ENCODE results near the gene ADAMTSL1.

ADAMTSL1 gene

GRCh38 chr9:18799428-18799827 is 325.5 kb downstream of the ADAMTSL1 start:
- no peak for TF ChIP-seq CTCF (conservative IDR thresholded peaks at IDR 0.05; ENCODE audit: low read depth, low read length)

DNA sequence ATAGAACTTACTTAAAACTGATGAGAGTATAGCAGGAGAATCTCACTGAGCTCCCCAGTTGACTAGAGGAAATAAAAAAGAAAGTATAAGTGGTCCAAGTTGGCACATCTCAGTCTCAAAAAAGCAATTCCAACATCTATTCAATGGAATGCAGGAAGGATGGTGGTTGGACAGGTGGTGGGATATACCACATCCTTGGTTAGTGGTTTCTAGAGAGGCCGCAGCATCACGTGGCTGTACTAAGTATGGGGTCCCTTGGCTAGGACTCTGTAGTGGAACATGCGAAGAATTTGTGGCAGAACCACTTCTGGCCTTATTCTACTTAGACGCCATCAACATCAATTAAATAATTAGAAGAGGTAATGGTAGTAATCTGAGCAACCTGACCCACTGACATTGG is 326.6 kb downstream of the ADAMTSL1 start:
- no peak overlapping the region for H3K4me3 ChIP-seq (ENCODE audit: low read length)
- TF ChIP-seq CTCF (conservative IDR thresholded peaks at IDR 0.05; ENCODE audit: low read depth, low read length), result no peak
- no peak for DNase-seq (ENCODE audit: low read depth)

More at GRCh38 chr9:18799428-18799827, 325.5 kb downstream of the ADAMTSL1 start:
- no peak for DNase-seq (ENCODE audit: low read depth)
- no peak overlapping the region for H3K4me3 ChIP-seq (ENCODE audit: low read length)

DNA sequence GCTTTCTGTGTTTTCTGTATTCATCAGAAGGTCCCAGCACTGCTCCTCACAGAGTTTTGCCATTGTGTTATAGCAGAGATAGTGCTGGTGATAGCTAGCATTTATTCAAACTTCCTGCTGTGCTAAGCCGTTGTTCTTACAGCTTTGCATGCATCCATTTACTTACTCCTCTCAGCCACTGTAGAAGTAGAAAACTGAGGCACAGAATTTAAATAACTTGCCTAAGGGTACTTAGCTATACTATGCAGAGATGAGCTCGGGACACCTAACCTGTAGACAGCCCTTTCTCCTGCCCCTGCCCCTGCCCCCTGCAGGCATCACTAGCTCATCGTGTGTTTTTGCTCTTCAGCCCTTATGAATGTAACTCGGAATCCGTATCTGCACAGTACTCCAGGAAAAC is 331.4 kb downstream of the ADAMTSL1 start:
- TF ChIP-seq CTCF (conservative IDR thresholded peaks at IDR 0.05; ENCODE audit: low read depth, low read length), result no peak
- DNase-seq (ENCODE audit: low read depth), result no peak
- no peak overlapping the region for H3K4me3 ChIP-seq (ENCODE audit: low read length)

DNA sequence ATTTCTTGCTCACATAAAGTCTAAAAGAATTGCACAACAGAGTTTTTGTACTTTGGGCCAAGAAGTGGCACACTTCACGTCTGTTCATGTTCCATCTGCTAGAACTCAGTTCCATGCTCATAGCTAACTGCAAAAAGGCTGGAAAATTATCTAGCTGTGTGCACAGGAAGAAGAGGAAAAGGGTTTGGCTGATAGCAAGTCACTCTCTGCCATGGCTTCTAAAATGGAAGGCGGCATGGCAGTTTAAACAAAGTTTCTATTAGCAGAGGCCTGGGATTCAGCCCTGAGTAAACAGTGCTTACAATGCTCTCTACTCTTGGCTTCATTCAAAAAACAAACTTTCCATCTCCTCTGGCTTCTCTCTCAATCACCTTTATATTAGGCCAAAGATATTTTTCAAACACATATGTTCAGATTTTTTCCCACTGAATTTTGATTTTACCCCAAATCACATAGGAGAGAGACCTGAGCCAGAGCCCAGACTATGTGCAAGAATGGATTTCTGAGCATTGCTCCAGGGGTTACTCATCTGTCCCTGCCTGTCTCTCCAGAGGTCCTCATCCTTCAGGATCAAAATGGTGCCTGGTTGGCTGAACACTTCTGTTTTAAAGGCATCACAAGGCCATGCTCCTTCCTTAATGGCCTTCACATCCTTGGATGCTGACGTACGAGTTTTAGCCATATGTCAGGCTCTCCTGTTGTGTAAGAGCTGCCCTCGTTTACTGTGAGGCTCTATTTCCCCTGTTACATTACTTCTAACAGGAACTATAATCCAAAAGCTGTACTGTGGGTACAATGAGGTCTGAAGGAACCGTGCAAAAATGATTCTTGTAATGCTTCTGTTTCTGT is 332.5 kb downstream of the ADAMTSL1 start:
- TF ChIP-seq CTCF (conservative IDR thresholded peaks at IDR 0.05; ENCODE audit: low read depth, low read length), result no peak
- no peak overlapping the region for H3K4me3 ChIP-seq (ENCODE audit: low read length)
- DNase-seq (ENCODE audit: low read depth), result no peak

- no peak for DNase-seq (ENCODE audit: low read depth)
- H3K4me3 ChIP-seq (ENCODE audit: low read length), result no peak overlapping the region
- TF ChIP-seq CTCF (conservative IDR thresholded peaks at IDR 0.05; ENCODE audit: low read depth, low read length), result no peak
Observed at GRCh38 chr9:18810581-18810980, 336.6 kb downstream of the ADAMTSL1 start.

DNA sequence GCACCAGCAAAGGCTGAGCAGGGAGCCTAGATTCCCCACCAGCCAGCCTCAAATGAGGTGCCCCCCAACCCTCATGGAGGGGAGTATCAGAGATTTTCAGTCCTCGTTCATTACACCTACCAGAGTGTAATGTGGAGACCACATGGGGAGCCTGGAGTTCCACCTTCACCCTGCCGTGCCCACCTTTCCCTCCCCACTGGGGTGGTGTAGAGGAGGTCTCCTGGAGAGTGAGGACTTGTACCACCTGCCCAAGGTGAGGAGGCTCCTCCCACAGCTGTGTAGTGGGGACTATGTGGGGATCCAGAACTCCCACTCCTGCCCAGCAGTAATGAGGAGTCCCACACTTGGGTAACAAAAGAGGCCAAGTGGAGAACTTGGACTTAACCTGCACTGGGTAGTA is 337.2 kb downstream of the ADAMTSL1 start:
- no peak for DNase-seq (ENCODE audit: low read depth)
- no peak for TF ChIP-seq CTCF (conservative IDR thresholded peaks at IDR 0.05; ENCODE audit: low read depth, low read length)
- H3K4me3 ChIP-seq (ENCODE audit: low read length), result no peak overlapping the region

- no peak overlapping the region for H3K4me3 ChIP-seq (ENCODE audit: low read length)
- no peak for DNase-seq (ENCODE audit: low read depth)
- no peak for TF ChIP-seq CTCF (conservative IDR thresholded peaks at IDR 0.05; ENCODE audit: low read depth, low read length)
Observed at GRCh38 chr9:18819418-18819817, 345.5 kb downstream of the ADAMTSL1 start.
